ENCODE measurements around the gene GNRHR.

DNA sequence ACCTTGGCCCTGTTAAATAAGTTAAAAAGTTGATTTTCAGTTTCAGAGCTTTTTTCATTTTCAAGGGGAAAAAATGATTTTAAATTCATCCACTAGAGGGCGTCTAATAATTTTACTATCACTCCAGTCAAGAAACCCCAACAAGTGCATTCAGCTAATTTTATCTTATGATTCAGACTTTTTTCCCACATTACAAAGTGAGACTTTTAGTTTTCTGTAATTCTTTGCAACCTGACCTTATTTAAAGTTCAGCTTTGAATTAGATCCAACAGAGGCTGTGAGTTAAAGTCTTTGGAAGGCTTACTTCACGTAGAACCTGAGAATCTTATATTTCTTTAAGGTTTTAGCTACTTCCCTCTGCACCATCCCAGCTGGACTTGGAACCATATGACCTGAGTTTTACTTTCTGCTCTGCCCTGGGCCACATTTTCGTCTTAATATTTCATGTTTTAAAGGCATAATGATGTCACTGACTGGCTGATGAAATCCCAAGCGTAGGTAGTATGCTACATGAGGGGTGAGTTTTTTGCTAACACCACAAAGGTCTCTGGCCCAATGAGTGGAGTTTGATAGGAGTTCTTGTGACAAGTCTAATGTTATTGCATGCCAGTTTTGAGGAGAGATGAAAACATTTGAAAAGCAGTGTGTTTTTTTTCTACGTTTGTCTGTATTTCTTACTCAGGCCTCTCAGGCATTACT, 7.2 kb downstream of the GNRHR start:
- TF ChIP-seq, protein P1, sequence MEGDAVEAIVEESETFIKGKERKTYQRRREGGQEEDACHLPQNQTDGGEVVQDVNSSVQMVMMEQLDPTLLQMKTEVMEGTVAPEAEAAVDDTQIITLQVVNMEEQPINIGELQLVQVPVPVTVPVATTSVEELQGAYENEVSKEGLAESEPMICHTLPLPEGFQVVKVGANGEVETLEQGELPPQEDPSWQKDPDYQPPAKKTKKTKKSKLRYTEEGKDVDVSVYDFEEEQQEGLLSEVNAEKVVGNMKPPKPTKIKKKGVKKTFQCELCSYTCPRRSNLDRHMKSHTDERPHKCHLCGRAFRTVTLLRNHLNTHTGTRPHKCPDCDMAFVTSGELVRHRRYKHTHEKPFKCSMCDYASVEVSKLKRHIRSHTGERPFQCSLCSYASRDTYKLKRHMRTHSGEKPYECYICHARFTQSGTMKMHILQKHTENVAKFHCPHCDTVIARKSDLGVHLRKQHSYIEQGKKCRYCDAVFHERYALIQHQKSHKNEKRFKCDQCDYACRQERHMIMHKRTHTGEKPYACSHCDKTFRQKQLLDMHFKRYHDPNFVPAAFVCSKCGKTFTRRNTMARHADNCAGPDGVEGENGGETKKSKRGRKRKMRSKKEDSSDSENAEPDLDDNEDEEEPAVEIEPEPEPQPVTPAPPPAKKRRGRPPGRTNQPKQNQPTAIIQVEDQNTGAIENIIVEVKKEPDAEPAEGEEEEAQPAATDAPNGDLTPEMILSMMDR (IDR thresholded peaks at IDR 0.05): peak; percentile 84
- no peak for TF ChIP-seq ZFX (IDR thresholded peaks at IDR 0.05; ENCODE audit: borderline replicate concordance)

Data from 22Rv1 (cell line).